T47D (cell line): ENCODE data around the gene FBXL20.
"Not testable (repeated sequence)": the region's sequence is repeated elsewhere in the genome, so short reads cannot be mapped to it uniquely, and the experiment has no call there.

ENCODE experiments used
- DNase-seq, 2 experiments: peaks; one replicate each; pipeline versions ENCODE4 v3.0.0 to v3.0.0-alpha.2; 2011 to 2012; ENCODE audit warnings: low read depth in 1 of 2, low spot score in 1 of 2
- JUND ChIP-seq: IDR thresholded peaks from 2 replicates; pipeline ENCODE4 v1.6.1; 2012; ENCODE audit warnings: low read depth
- in situ Hi-C: cut with HindIII; loops from 2 replicates; pipeline ENCODE4 v1.10.0; 2016; ENCODE audit warnings: low sequenced_read_pairs, low pct_unique_long_range_greater_than_20kb

The FBXL20 gene

GRCh38 chr17:39401412-39402243, at the start of gene FBXL20:
FBXL20 (minus strand) TSS chr17:39401626; CDS start chr17:39401402, 224 bp downstream.
- DNase-seq, result peak; percentile 96 to 98
- in situ Hi-C loops, result no loop called here
- no peak for TF ChIP-seq JUND

GRCh38 chr17:39450847-39451581, 49.6 kb upstream of the FBXL20 start, which contains the start of gene MED1:
MED1 (minus strand) TSS chr17:39451263; CDS start chr17:39451062, 201 bp downstream.
- no peak for TF ChIP-seq JUND
- in situ Hi-C loops, result no loop called here

GRCh38 chr17:39450051-39450450, 48.6 kb upstream of the FBXL20 start:
- DNase-seq, result no peak
- TF ChIP-seq JUND, result no peak
- in situ Hi-C loops, result no loop called here

More at GRCh38 chr17:39450847-39451581, 49.6 kb upstream of the FBXL20 start, which contains the start of gene MED1:
- DNase-seq, result peak; percentile 95 to 100

GRCh38 chr17:39447561-39447960, 46.1 kb upstream of the FBXL20 start:
- DNase-seq, result no peak
- no peak for TF ChIP-seq JUND
- in situ Hi-C loops, result no loop called here

GRCh38 chr17:39443326-39443725, 41.9 kb upstream of the FBXL20 start:
- in situ Hi-C loops, result no loop called here
- no peak for TF ChIP-seq JUND
- no peak for DNase-seq

- DNase-seq, in situ Hi-C loops: not testable (repeated sequence)
Observed at GRCh38 chr17:39439868-39440267, 38.4 kb upstream of the FBXL20 start.

- in situ Hi-C loops, result no loop called here
- no peak for DNase-seq
- no peak for TF ChIP-seq JUND
Observed at GRCh38 chr17:39429600-39429999, 28.2 kb upstream of the FBXL20 start.

- TF ChIP-seq JUND, result no peak
- no peak for DNase-seq
- in situ Hi-C loops, result no loop called here
Observed at GRCh38 chr17:39416141-39416540, 14.7 kb upstream of the FBXL20 start.

GRCh38 chr17:39410279-39410678, 8.9 kb upstream of the FBXL20 start:
- in situ Hi-C loops, result no loop called here
- DNase-seq, result no peak
- no peak for TF ChIP-seq JUND

- in situ Hi-C loops, result no loop called here
- DNase-seq, result no peak
- no peak for TF ChIP-seq JUND
Observed at GRCh38 chr17:39408360-39408759, 6.9 kb upstream of the FBXL20 start.

- no peak for TF ChIP-seq JUND
- in situ Hi-C loops, result no loop called here
- no peak for DNase-seq
Observed at GRCh38 chr17:39406951-39407350, 5.5 kb upstream of the FBXL20 start.

GRCh38 chr17:39405436-39405835, 4.0 kb upstream of the FBXL20 start:
- no peak for TF ChIP-seq JUND
- no peak for DNase-seq
- in situ Hi-C loops, result no loop called here
